ENCODE results near the gene PNO1.
"Not testable (repeated sequence)": the region's sequence is repeated elsewhere in the genome, so short reads cannot be mapped to it uniquely, and the experiment has no call there.

The PNO1 gene

DNA sequence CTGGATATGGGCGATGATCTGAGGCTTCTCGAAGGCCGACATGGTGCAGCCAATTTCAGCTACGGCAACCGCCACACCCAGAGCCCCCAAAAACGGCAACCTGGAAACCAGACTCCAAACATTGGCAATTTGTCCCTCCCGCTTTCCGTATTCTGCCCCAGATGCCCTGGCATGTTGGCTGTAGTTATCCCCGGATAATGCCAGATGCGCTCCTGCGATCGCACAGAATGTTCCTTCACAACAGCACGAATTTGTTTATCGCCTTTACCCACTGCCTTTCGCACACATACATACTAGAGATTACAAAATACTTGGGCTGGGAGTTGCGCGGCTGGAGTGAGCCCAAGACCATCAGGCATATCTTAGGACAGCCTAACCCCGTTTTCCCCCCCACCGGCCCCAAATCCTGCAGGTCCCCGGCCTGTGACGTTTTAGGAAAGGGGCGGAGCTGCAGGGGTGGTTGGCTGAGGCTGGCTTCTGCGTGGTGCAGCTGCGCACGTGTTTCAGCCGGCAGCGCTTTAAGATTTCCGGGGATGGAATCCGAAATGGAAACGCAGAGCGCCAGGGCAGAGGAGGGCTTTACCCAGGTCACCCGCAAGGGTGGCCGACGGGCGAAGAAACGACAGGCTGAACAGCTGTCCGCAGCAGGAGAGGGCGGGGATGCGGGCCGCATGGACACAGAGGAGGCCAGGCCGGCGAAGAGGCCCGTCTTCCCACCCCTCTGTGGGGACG is at the start of gene PNO1:
Gene PNO1 (plus strand): TSS at position 487 of the 732 bp plus-strand sequence. CDS start 47 bp downstream, at position 534.
- DNase-seq = peak; percentile 97

DNA sequence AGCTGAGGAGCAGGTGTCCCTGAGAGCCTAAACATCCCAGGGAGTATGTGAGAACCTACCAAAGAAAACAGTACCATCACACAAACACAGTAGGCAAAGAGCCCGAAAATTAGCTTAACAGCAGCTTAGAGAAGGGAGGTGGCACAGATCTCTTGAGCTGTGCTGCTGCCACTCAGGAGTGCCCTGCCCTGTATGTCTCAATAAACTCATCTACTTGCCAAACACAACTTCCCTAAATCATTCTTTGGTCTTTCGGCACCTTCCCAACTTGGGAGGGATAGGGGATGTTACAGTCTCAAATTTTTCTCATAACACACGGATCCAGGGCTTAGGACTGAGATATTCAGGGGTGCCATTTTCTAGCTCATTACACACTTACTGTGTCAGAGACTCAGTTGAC is 49.6 kb upstream of the PNO1 start:
- DNase-seq = no peak

DNA sequence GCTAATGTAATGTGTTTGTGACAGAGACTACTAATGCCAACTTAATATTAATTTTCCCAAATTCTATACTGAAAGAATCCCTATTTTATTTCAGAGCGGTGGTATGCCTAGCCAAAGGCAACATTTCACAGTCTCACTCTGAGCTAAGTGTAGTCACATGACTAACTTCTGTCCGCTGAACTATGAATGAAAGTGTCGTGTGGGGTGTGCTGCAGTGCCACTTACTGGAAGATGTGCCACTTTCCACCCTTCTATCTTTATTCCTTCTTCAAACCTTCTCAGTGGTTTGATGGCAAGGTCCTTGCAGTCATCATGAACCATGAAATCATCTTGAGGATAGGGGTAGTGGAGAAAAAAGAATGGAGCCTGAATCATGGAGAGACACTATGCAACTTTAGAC is 47.6 kb upstream of the PNO1 start:
- no peak for DNase-seq

DNA sequence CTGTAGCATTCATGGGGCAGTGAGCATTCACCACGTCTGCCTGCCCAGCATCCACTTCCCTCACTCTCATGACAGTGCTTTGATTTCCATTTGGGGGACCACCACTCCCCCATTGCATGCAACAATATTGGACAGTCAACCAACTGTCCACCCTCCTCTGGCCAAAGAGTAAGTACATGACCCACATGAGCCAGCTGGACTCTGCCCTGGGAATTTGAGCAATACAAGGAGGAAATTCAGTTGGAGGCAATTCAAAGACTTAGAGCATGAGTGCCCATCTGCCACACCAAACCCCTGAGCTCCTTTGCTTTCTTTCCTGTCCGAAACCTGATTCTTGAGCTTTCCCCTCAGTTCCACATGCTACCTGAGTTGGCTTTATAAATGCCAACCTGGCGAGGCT is 41.7 kb upstream of the PNO1 start:
- no peak for DNase-seq

DNA sequence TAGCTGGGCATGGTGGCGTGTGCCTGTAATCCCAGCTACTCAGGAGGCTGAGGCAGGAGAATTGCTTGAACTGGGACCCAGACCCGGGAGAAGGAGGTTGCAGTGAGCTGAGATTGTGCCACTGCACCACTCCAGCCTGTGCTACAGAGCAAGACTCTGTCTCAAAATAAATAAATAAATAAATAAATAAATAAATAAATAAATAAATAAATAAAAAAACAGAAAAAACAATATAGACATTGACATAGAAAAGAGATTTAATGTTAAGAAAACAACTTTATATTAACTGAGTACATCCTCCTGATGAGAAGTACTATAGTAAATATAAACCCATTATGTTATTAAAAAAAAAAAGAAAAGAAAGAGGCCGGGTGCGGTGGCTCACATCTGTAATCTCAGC is 39.8 kb upstream of the PNO1 start:
- DNase-seq = not testable (repeated sequence)

DNA sequence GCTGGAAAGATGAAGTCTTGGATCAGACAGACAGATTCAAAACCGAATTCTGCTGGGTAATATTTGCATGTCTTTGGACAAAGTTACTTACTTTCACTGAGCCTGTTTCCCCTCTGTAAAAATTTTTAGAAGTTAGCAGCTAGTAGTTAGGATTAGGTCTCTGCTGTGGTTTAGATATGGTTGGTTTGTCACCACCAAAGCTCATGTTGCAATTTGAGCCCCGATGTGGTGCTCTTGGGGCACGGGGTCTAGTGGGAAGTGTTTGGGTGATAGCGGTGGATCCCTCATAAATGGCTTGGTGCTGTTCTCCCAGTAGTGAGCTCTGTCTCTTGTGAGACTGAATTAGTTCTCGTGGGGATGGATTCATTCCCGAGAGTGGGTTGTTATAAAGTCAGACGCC is 38.9 kb upstream of the PNO1 start:
- no peak for DNase-seq

DNA sequence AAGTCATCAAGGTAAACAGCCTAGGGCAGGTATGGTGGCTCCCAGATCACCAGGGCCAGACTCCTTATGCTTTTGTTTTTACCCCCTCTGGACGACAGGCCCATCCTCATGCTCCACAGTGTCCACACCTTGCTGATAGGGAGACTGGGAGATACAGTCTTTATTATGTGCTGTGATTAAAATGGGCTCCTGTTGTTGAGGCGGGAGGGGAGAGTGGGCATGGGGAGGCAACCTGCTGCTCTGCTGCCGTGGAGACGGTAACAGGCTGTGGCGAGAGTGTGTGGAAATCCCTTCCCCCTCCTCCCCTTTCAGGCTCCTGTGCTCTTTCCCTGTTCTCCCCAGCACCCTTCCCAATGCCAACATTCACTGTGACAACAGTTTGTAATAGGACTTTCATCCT is 38.2 kb upstream of the PNO1 start:
- no peak for DNase-seq

DNA sequence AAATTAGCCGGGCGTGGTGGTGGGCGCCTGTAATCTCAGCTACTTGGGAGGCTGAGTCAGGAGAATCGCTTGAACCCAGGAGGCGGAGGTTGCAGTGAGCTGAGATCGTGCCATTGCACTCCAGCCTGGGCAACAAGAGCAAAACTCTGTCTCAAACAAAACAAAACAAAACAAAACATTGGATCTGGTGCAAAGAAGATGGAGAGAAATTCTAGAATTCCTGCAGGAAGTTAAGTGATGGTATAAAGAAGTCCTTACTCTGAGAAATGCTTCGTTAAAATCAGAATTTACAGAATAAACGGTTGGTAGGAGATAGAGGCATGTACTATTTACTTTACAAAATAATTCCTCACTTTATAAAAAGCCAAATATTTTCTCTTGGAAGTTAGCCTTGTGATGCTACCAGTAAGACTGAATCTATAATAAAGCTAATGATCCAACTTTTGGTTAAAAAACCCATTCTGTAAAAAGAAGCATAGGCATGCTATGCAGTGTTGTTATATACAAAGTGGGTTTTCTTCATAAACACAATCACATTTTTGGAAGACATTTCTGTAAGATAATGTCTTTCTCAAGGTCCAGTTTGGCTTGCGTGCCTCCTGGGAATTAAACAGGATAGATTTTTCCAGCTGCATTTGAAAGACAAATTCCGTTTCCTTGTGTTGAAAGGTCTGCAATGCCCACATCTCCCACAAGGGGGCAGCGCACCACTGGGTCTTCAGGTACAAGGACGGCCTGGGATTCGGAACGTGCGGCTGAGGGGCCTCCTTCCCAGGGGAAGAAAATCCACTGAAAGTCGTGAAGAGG is 35.6 kb upstream of the PNO1 start:
- DNase-seq = peak; percentile 81

DNA sequence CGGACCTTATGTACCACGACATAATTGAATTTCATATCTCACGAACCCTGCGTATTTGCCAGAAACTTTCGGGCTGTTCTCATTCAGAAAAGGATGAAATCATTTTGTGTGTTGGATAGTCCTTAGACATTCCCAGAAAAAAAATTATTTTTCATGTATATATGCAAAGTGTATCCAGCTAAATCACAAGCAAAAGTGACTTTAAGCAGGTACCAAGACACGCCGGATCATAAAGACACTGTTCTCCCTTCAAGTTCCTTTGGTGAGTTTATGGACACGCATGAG is 35.1 kb upstream of the PNO1 start:
- DNase-seq = no peak

DNA sequence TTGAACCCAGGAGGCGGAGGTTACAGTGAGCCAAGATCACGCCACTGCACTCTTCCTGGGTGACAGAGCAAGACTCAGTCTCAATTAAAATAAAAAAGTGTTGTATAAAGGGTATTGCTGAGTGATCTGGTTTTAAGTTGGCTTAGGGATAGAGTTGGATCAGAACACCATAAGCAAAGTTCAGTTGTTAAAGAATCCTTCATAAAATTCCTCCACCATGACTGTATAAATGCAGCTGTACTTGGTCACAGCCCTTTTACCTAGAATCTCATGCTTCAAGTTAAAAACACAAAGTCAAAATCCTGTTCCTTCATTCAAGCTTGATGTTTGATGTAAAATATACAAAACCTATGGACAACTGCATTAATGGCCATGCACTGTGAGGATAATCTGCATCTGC is 33.4 kb upstream of the PNO1 start:
- no peak for DNase-seq

DNA sequence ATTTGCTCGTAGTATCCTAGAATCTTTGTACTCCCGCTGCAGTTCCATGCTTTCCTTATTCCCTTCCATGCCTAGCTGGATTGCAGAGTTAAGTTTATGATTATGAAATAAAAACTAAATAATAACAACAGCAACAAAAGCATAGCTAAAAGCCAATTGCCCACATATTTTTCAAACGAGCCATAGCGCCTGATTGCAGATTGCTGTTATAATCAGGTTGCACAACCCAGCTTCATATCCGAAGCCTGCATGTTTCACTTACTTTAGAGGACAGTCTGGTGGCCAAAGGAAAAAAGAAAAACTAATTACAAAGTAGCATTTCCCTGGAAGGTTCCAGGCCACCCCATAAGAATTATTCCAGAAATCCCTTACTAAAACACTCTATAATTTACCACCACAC is 31.9 kb upstream of the PNO1 start:
- DNase-seq = no peak

DNA sequence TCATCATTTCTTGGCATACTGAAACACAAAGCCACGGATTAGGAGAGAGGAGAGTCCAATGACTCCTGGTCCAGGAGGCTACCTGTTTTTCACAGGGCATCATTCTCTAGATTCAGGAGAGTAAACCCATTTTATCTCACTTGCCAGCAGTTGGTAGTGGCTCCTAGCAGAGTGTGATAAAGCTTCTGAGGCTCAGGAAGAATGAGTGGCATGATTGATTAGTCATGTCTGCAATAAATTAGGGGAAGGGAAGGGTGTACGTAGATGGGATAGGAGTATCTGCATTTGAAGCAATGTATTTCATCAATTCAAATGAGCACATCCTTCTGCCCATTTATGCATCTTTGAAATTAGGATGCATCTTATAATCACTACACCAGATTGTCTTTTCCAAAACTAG is 31.1 kb upstream of the PNO1 start:
- no peak for DNase-seq

DNA sequence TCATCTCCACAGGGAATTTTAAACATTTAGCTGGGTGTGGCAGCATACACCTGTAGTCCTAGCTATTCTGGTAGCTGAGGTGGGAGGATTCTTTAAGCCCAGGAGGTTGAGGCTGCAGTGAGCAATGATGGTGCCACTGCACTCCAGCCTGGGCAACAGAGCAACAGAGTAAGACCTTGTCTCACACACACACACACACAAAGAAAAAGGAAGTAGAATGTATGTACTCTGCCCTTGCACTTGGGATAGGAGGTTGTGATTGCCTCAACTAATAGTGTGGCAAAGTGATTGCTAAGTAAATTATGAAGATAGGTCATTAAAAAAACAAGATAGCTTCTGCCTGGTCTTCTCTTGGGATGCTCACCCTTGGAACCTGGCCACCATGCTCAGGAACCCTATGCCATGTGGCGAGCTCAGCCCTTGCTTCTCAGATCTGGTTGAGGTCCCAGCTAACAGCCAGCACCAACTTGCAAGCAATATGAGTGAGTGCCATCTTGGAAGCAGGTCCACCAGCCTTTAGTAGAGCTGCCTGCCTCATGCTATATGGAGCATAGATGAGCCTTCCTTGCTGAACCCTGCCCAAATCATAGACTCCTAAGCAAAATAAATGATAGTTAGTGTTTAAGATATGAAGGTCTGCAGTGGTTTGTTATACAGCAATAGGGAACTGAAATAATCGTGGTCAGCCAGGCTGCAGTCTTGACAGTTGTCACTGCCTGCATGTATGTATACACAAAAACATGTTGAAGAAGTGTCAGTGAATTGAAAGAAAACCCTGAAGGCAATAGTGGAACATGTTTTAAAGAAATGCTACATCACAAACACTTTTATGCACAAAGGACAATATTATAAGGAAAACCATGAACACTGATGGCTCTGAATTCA is 30.1 kb upstream of the PNO1 start:
- no peak for DNase-seq

DNA sequence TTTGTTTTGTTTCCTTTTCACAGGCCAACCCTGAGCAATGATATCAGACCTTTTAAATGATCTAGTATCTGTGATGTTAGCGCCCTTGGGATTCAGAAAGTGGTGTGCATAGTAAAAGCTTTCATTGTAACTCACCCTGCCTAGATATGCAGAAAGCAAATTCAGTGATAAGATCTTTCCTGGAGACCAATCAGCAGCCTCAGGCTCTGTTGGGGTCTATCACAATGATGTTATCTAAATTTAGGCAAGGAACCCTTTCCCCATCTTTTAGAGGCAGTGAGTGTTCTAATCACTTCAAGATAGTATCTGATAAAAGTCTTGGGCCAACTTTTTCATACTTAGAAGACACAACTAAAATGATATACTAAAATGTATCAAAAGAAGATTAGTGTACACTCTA is 23.6 kb upstream of the PNO1 start:
- DNase-seq = no peak

DNA sequence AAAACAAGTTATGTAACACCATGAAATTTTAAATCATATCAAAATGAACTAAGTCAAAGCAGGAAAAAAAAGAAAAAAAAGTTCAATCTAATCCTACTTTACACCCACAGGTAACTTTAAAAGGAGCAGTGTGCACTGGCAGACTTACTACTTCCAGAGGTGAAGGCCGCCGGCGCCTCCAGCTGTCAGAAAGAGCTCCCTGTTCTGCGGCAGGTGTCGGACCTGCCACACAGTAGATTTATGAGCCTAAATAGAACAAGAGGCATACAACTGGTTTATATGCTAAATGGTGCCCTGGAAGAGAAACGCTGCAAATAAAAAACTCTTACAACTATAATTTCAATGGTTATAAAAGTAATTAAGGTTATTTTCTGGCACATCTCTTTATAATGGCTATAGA is 23.1 kb upstream of the PNO1 start:
- DNase-seq = no peak

DNA sequence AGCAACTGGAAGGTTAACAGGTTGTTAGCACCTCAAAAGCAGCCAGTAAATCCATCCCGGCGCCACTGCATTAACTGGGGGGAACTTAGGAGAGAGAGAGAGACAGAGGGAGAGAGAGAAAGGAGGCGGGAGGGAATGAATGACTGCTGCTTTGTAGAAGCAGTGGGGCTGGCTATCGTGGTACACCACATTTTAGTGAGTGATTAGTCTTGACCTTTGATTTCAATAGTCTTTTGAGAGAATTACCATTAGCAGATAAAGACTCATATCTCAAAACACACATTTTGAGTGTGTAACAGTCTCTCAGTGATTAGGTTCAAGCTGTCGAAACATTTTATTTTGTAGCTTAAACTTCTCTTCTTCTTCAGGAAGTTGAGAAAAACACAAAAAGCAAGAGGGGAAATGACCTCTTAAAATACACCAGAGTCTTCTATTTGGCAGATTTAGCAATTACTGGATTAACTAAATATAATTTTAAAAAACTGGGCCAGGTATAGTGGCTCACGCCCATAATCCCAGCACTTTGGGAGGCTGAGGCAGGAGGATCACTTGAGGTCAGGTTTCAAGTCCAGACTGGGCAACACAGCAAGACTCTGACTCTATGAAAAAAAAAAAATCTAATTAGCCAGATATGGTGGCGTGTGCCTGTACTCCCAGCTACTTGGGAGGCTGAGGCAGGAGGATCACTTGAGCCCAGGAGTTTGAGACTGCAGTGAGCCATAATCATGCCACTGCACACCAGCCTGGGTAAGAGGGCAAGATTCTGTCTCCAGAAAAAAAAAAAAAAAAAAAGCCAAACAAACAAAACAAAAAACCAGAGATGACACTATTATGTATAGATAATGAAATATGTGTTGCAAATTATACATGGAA is 22.0 kb upstream of the PNO1 start:
- no peak for DNase-seq

DNA sequence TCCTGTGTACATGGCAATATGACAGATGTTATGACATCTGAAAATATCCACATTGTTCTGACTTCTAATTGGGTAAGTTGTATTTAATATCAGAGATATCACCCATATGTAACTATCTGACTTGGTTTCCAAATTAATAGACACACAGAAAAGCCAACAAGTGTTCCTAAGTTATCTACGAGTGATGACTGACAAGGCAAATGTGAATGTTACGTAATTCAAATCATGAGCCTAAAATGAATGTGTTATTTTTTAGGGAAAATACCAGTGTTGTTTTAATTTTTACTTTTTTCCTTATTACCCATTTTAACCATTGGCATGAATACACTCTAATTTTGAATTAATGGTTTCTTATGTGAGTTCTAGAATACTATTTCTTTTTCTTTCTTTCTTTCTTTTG is 15.8 kb upstream of the PNO1 start:
- DNase-seq = no peak

DNA sequence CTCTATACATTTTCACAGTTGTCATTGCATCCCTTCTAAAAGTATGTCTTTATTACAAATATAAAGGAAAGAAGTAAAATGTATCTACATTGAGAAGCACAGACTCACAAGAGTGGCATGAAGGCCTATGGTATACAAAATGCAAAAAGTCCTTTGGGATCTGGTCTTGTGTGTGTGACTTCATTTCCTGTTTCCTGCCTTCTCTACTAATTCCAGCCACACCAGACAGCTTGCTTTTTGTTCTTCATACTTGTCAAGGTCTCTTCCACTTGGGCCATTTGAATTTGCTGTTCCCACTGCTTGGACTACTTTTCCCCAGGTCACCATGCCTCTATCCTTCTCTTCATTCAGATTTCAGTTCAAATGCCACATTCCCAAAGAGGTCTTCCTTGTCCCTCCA is 6.7 kb upstream of the PNO1 start:
- no peak for DNase-seq

DNA sequence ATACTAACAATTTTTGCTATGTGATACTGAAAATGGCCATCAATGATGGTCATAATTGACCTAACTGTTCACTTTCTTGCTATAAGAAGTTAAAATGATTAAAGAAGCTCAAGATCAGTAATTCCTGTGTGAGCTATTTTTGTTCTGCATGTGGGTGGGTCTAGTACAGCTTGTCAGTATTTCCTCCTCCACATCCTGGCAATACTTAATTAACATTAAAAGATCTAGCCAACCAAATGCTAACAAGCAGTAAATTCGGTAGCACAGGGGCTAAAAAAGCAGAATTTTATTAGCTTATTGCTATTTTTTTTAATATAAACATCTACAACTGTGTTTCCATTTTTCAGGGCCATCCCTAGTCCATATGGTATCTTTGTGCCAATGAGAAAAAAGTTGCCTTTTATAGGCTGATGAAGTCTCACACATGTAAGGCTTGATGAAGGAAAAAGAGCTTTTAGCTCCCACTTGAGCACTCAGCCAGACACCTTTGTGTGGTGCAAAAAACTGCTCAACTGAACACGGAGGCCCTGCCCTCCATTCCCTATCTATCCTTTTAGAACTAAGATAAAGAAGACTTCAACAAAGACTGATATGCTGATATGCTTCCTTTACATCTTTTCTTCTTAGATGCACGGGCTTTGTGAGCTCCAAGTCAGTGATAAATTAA is 4.9 kb upstream of the PNO1 start:
- DNase-seq = no peak

DNA sequence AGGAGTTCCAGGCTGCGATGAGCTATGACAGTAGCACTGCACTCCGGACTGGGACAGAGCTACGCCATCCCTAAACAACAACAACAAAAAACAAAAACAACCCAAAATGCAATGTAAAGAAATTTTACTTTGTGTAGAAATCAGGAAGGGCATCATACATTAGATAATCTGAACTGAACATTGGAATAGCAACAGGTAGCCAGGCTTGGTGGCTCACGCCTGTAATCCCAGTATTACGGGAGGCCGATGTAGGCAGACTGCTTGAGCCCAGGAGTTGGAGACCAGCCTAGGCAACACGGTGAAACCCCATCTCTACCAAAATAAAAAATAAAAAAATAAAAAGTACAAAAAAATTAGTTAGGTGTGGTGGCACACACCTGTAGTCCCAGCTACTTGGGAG is 2.1 kb upstream of the PNO1 start:
- DNase-seq = no peak

DNA sequence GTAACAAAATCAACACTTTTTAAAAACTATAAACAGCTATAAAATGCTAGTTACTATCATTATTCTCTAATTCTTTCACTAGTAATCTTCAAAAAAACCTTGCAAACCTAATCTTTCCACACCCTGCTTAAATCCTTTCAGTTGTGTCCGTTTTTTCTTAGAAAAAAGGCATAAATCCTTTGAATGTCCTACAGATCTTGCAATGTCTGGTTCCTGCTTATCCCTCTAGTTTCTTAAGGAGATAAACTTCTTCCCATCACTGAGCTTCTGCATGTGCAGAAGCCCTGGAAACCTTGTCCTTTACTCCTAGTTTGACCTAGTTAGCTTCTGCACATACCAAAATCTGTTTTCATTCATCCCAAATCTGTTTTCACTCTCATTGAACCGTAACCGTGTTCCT is 1.3 kb upstream of the PNO1 start:
- DNase-seq = no peak

DNA sequence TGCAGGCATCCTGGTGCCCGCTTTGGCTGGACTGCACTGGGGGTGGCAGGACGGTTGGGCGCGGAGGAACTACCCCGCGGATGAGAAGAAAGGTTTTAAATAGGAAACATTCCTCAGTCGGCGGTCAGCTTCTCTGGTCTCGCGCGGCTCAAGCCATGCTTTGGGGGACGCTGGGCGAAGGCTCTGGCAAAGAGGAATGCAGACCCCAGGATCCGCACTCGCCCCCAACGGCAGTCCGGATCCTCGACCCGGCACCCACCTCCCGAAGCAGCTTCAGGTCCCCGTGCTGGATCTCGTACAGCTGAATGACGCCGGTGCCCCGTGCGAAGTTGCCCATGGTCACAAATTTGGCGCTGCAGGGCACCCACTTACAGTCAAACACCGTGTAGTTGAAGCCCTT is 686 bp upstream of the PNO1 start:
- DNase-seq = no peak

Measured in left hindlimb (tissue), 1 donor.